ENCODE data around the gene TRAPPC2L.
"Not testable (repeated sequence)": the region's sequence is repeated elsewhere in the genome, so short reads cannot be mapped to it uniquely, and the experiment has no call there.

The TRAPPC2L gene

DNA sequence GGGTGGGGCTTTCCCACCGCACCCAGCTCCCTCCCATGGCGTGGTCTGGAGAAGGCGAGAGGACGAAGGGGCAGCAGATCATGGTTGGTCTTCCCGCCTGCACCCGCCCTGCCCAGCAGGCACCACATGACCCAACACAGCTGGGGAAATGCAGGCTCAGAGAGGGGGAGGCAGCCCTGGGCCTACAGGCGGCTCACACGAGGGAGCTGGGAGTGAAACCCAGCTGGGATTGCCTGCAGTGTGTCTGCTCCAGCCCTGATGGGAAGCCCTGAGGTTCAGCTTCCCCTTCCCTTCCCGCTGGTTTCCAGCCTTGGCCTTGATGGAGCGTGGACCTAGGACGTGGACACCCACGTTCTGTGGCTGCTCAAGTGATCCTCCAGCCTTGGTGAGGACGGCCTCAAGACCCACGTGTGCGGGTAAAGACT is 29.5 kb downstream of the TRAPPC2L start:
- H3K4me3 ChIP-seq (ENCODE audit: low read depth, low read length): no peak overlapping the region
- no peak for TF ChIP-seq CTCF (IDR thresholded peaks at IDR 0.05; ENCODE audit: insufficient read depth, low read depth, low read length, missing control alignments)
- DNase-seq (ENCODE audit: low read depth): no peak

- no peak for TF ChIP-seq CTCF (IDR thresholded peaks at IDR 0.05; ENCODE audit: insufficient read depth, low read depth, low read length, missing control alignments)
- no peak overlapping the region for H3K4me3 ChIP-seq (ENCODE audit: low read depth, low read length)
- no peak for DNase-seq (ENCODE audit: low read depth)
Observed at GRCh38 chr16:88886845-88887521, 30.1 kb downstream of the TRAPPC2L start.

DNA sequence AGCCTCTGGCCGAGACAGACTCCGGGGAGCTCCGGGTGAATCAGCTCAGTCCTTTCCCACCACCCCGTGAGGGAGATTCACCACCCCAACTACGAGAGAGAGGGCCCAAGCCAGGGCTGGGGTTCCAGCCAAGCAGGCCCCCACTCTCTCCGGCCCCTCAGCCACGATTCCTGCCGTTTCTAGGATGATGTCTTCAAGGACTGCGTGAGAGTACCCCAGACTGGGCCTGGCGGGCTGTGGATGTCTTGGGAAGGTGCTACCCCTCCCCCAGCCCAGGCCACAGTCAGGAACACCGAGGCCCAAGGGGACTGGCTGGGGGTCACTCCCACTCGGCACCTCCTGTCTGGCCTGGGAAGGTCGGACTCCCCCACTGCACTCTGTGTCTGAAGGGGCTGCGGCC is 31.1 kb downstream of the TRAPPC2L start:
- no peak for DNase-seq (ENCODE audit: low read depth)
- no peak overlapping the region for H3K4me3 ChIP-seq (ENCODE audit: low read depth, low read length)
- TF ChIP-seq CTCF (IDR thresholded peaks at IDR 0.05; ENCODE audit: insufficient read depth, low read depth, low read length, missing control alignments): no peak

- no peak for TF ChIP-seq CTCF (IDR thresholded peaks at IDR 0.05; ENCODE audit: insufficient read depth, low read depth, low read length, missing control alignments)
- DNase-seq (ENCODE audit: low read depth): no peak
- no peak overlapping the region for H3K4me3 ChIP-seq (ENCODE audit: low read depth, low read length)
Observed at GRCh38 chr16:88888461-88889387, 31.8 kb downstream of the TRAPPC2L start.

GRCh38 chr16:88889702-88890352 is 32.9 kb downstream of the TRAPPC2L start:
- not testable (repeated sequence) for DNase-seq (ENCODE audit: low read depth); H3K4me3 ChIP-seq (ENCODE audit: low read depth, low read length)

GRCh38 chr16:88891083-88891482 is 34.2 kb downstream of the TRAPPC2L start:
- H3K4me3 ChIP-seq (ENCODE audit: low read depth, low read length): no peak overlapping the region
- TF ChIP-seq CTCF (IDR thresholded peaks at IDR 0.05; ENCODE audit: insufficient read depth, low read depth, low read length, missing control alignments): no peak
- no peak for DNase-seq (ENCODE audit: low read depth)

DNA sequence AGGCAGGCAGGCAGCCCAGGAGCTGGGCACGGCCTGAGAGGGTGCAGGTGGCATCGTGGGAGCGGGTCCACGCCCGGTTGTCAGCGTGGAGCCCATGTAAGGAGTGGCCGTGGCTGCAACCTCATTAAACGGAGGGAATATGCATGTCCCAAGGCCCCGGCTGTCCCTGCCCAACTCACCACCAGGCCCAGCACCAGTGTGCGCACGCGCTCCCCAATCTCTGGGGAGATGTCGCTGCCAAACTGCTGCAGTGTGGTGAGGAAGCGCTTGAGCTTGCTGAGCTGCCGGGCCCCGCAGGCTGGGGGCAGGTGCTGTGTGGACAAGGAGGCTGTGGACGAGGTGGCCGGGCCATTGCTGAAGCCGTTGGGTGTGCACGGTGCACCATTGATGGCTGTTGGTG is 35.1 kb downstream of the TRAPPC2L start:
- TF ChIP-seq CTCF (IDR thresholded peaks at IDR 0.05; ENCODE audit: insufficient read depth, low read depth, low read length, missing control alignments): no peak
- no peak for DNase-seq (ENCODE audit: low read depth)
- no peak overlapping the region for H3K4me3 ChIP-seq (ENCODE audit: low read depth, low read length)

Data from GM12865 (cell line).